GM12878 (cell line): Measurements from ENCODE around the gene ZNF512B. TPM values are rescaled to one million over a fixed set of nuclear protein-coding genes. Genes with fewer than 3 reads are reported as not detected.
A peak's percentile ranks its signal among the peaks of the same experiment; 100 is the strongest.

Experiments used
- ATAC-seq: fragments of 200-7000 bp; cut with Tn5 transposase; 3 replicates; pipeline ENCODE4 v1.9.1; 2020; ENCODE audit warnings: mild to moderate bottlenecking, moderate library complexity
- BruUV-seq: library from RNA; stranded (reverse); fragments of 400-500 nt; replicated peaks from 2 replicates; lab custom pipeline; 2021; lab: Mats Ljungman, UMichigan
- CTCF ChIA-PET: fragments of 300-600 bp; sonication (Branson Sonifier 250); formaldehyde crosslinking; extraction: SDS; loops from one replicate; lab custom pipeline; 2021; ENCODE audit warnings: inconsistent platforms; lab: Yijun Ruan, JAX
- POLR2A ChIA-PET: fragments of 350-600 bp; formaldehyde crosslinking; extraction: SDS; loops from one replicate; lab custom pipeline; 2021; ENCODE audit warnings: inconsistent platforms; lab: Charles Lee
- RAD21 ChIA-PET: fragments of 300-600 bp; sonication (Branson Sonifier 250); formaldehyde crosslinking; loops from one replicate; lab custom pipeline; 2023; ENCODE audit warnings: antibody characterized with exemption; ENCODE audit not compliant: unreplicated experiment; lab: Charles Lee
- SMC1A ChIA-PET: fragments of 300-600 bp; sonication (Branson Sonifier 250); formaldehyde crosslinking; loops from one replicate; lab custom pipeline; 2023; ENCODE audit not compliant: unreplicated experiment, uncharacterized antibody; lab: Charles Lee
- DNase-seq: peaks from one replicate; pipeline ENCODE4 v3.0.0-alpha.2; 2011; ENCODE audit warnings: low read depth, low spot score
- FAIRE-seq: peaks from 3 replicates; lab custom pipeline; 2011; peaks lifted over from hg19 to GRCh38; lab: Jason Lieb, UNC
- H2AFZ ChIP-seq: 2 replicates; pipeline ENCODE4 v1.6.0; 2011; ENCODE audit warnings: low read depth, low read length, control low read depth; ENCODE audit not compliant: control insufficient read depth
- H3K27ac ChIP-seq: 2 replicates; pipeline ENCODE4 v1.5.1; 2011; ENCODE audit warnings: control low read depth; ENCODE audit not compliant: control insufficient read depth, insufficient read depth
- H3K27me3 ChIP-seq, 2 experiments: replicated peaks in 1 of 2; 2 replicates each; pipeline versions ENCODE4 v1.6.0 to v1.6.1; 2011; ENCODE audit warnings: low read length in 1 of 2; ENCODE audit not compliant: control insufficient read depth in 2 of 2, insufficient read depth in 2 of 2
- H3K36me3 ChIP-seq, 2 experiments: 2 replicates each; pipeline ENCODE4 v1.5.1; 2011; ENCODE audit warnings: low read length in 1 of 2; ENCODE audit not compliant: control insufficient read depth in 2 of 2, insufficient read depth in 2 of 2
- H3K4me1 ChIP-seq: 2 replicates; pipeline ENCODE4 v1.6.1; 2011; ENCODE audit warnings: mild to moderate bottlenecking, low read length, moderate library complexity, mixed read lengths; ENCODE audit not compliant: control insufficient read depth, insufficient read depth
- H3K4me2 ChIP-seq: 2 replicates; pipeline ENCODE4 v1.6.0; 2011; ENCODE audit warnings: control low read depth; ENCODE audit not compliant: control insufficient read depth, insufficient read depth
- H3K4me3 ChIP-seq: fragments of 200-600 bp; sonication (generic); 2 replicates; pipeline ENCODE4 v1.5.1; 2016
- H3K79me2 ChIP-seq: 2 replicates; pipeline ENCODE4 v1.6.0; 2011; ENCODE audit warnings: low read length; ENCODE audit not compliant: control insufficient read depth, insufficient read depth
- H3K9ac ChIP-seq: 2 replicates; pipeline ENCODE4 v1.8.0; 2011; ENCODE audit warnings: low read length, control low read depth, mixed read lengths; ENCODE audit not compliant: control insufficient read depth, insufficient read depth
- H3K9me3 ChIP-seq: replicated peaks from 3 replicates; pipeline ENCODE4 v1.5.1; 2011; ENCODE audit warnings: mild to moderate bottlenecking, low read length; ENCODE audit not compliant: control insufficient read depth, insufficient read depth
- H4K20me1 ChIP-seq: 2 replicates; pipeline ENCODE4 v1.6.0; 2011; ENCODE audit not compliant: control insufficient read depth, insufficient read depth
- BACH1 ChIP-seq: fragments of 450-650 bp; IDR thresholded peaks from 2 replicates; pipeline ENCODE4 v1.6.1; 2017; ENCODE audit warnings: mild to moderate bottlenecking, borderline replicate concordance
- DPF2 ChIP-seq: fragments of 450-650 bp; IDR thresholded peaks from 2 replicates; pipeline ENCODE4 v1.6.1; 2017; ENCODE audit warnings: mild to moderate bottlenecking
- EED ChIP-seq: sonication (generic); IDR thresholded peaks from 2 replicates; pipeline ENCODE4 v1.6.1; 2016; ENCODE audit warnings: antibody characterized with exemption, low read depth
- GATAD2B ChIP-seq: fragments of 450-650 bp; conservative IDR thresholded peaks from 2 replicates; pipeline ENCODE4 v1.6.1; 2017; ENCODE audit warnings: low read depth, mild to moderate bottlenecking, moderate library complexity
- HDAC6 ChIP-seq: fragments of 200-600 bp; sonication (generic); IDR thresholded peaks from one replicate; pipeline ENCODE4 v1.8.0; 2017; ENCODE audit warnings: antibody characterized with exemption; ENCODE audit not compliant: unreplicated experiment
- IKZF1 ChIP-seq: fragments of 450-650 bp; conservative IDR thresholded peaks from 2 replicates; pipeline ENCODE4 v1.6.1; 2017; ENCODE audit warnings: antibody characterized with exemption, mild to moderate bottlenecking
- NR2C1 ChIP-seq: fragments of 450-650 bp; IDR thresholded peaks from 2 replicates; pipeline ENCODE4 v1.6.1; 2017; ENCODE audit warnings: antibody characterized with exemption, mild to moderate bottlenecking, moderate library complexity
- NR2F1 ChIP-seq: fragments of 450-650 bp; conservative IDR thresholded peaks from 2 replicates; pipeline ENCODE4 v1.6.1; 2017; ENCODE audit warnings: mild to moderate bottlenecking
- NRF1 ChIP-seq: conservative IDR thresholded peaks from 2 replicates; pipeline ENCODE4 v1.6.1; 2011; ENCODE audit warnings: mild to moderate bottlenecking, low read depth, low read length, improper control_type of control experiment
- YY1 ChIP-seq: IDR thresholded peaks from 2 replicates; pipeline ENCODE4 v1.6.1; 2011; ENCODE audit warnings: low read depth, mild to moderate bottlenecking, low read length
- WGBS: methylation state at CpG from one replicate; pipeline ENCODE4 v1.1.6; 2016; ENCODE audit warnings: low lambda C conversion rate; ENCODE audit not compliant: insufficient replicate concordance, insufficient coverage; ENCODE audit errors: missing lambda C conversion rate; 5-methylcytosine and 5-hydroxymethylcytosine counted together
- in situ Hi-C: fragments of 300-500 bp; cut with MboI; formaldehyde crosslinking; loops from 9 replicates; pipeline ENCODE4 v1.14.3; 2018; ENCODE audit warnings: mixed read lengths
- intact Hi-C: fragments of 100-400 bp; cut with micrococcal nuclease; formaldehyde crosslinking; loops from one replicate; pipeline ENCODE4 v1.14.2; 2022; ENCODE audit not compliant: unreplicated experiment
- polyA plus RNA-seq, 11 experiments: library from polyadenylated mRNA; depleted of rRNA in 4 of 11; unstranded in 6 of 11; stranded (reverse) in 5 of 11; fragments of >200 nt; fragmentation: Nextera tagmentation in 4 of 11; fragmentation: Illumina TruSeq in 1 of 11; extraction: Ambion mirVana in 4 of 11; extraction: Trizol in 1 of 11; gene quantifications; 1 replicate in 1 of 11; 2 replicates in 10 of 11; pipeline versions ENCODE4 v1.2.1 to v1.2.3, GENCODE V29; 2011 to 2016; ENCODE audit warnings: inconsistent platforms in 2 of 11, missing spikeins in 2 of 11, low read depth in 1 of 11
- total RNA-seq, 4 experiments: library from RNA; depleted of rRNA in 3 of 4; stranded (reverse); fragments of >200 nt in 3 of 4; fragmentation: Illumina TruSeq in 1 of 4; extraction: Trizol in 1 of 4; gene quantifications; 2 replicates each; pipeline versions ENCODE4 v1.2.1 to v1.2.3, GENCODE V29; 2013 to 2021
- TF ChIP-seq, protein P1 (sequence below): fragments of 450-650 bp; conservative IDR thresholded peaks from 2 replicates; pipeline ENCODE4 v1.6.1; 2017; ENCODE audit warnings: mild to moderate bottlenecking, moderate library complexity

The ZNF512B gene
- total and polyA plus RNA-seq, 10 of the 15 experiments (the other 5 are each of a cell fraction or from before 2014, with no cell fraction given) = 0.06 to 23.9 (median 4.0) TPM

DNA sequence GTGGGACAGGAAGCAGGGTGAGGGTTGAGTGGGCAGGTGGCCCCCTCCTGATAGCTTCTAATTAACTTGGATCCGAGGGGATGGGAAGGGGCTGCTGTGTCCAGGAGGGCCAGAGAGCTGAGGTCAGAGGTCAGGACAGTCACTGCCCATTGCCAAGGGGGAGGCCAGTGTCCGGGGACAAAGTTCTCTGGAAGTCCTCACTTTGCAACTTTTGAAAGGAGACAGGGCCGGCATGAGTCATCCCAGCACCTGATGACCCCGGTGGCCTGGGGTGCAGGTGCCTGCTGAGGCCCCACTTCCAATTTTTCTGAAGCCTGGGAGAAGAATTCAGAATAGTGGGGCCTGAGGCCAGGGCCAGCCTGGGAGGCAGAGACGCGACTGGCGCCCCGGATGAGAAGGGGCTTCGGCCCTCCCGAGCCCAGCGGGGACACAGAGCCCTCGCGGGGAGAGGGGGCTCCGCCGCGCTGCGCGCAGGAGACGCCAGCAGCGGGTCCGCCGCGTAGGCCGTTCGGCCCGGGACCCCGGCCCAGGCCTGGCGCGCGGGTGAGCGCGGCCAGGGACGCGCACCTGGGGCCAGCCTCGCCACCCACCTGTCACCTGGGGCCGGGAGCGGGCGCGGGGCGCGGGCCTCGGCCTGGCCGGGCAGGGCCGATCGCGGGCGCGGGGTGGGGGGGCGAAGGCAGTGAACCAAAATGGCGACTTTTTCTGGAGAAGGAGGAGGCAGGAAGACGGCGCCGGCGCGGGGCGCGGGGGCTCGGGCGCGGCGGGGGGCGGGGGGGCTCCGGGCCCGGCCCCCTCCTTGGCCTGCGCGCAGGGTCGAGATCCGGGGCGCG, 586 bp downstream of the ZNF512B start:
- DNase-seq = no peak
- H3K27me3 ChIP-seq = no peaks in the 10 kb centered on the region
- TF ChIP-seq EED (no peak), BACH1 (0 out of 2 replicates have a peak, but pooled peaks have one; percentile 52), NR2F1 (peak; percentile 90), YY1 (peak; percentile 81), GATAD2B (peak; percentile 67; the same call in 1 of the 2 replicates), NR2C1 (peak; percentile 62), HDAC6 (no peak), NRF1 (no peak), IKZF1 (0 out of 2 replicates have a peak, but pooled peaks have one; percentile 29), DPF2 (peak; percentile 66; the same call in 1 of the 2 replicates)
- TF ChIP-seq, protein P1, sequence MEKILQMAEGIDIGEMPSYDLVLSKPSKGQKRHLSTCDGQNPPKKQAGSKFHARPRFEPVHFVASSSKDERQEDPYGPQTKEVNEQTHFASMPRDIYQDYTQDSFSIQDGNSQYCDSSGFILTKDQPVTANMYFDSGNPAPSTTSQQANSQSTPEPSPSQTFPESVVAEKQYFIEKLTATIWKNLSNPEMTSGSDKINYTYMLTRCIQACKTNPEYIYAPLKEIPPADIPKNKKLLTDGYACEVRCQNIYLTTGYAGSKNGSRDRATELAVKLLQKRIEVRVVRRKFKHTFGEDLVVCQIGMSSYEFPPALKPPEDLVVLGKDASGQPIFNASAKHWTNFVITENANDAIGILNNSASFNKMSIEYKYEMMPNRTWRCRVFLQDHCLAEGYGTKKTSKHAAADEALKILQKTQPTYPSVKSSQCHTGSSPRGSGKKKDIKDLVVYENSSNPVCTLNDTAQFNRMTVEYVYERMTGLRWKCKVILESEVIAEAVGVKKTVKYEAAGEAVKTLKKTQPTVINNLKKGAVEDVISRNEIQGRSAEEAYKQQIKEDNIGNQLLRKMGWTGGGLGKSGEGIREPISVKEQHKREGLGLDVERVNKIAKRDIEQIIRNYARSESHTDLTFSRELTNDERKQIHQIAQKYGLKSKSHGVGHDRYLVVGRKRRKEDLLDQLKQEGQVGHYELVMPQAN = peak; percentile 58; the same call in 1 of the 2 replicates
- TF ChIP-seq, all 136 proteins: peak for 8
- 0 out of 2 replicates have a peak overlapping the region, but pooled peaks have one; percentile 44 for H2AFZ ChIP-seq
- H3K79me2 ChIP-seq = peaks cover 15% of the 10 kb centered on the region
- FAIRE-seq = no peak
- peak overlapping the region; percentile 97 for H3K4me2 ChIP-seq
- SMC1A ChIA-PET = no interaction called here
- CTCF ChIA-PET = interaction anchor here (1.0 to 1.2 kb wide), 2 partner anchors 13 to 70 kb away, joined by 3 to 4 read pairs; no protein-coding TSS in a partner anchor
- no TSS peak for BruUV-seq
- intact Hi-C loops = no loop called here
- RAD21 ChIA-PET = no interaction called here
- H3K4me1 ChIP-seq = peaks cover 11% of the 10 kb centered on the region
- H3K9me3 ChIP-seq = no peaks in the 10 kb centered on the region
- no peak; the same call in 2 of the 3 replicates for ATAC-seq
- no peaks in the 10 kb centered on the region for H4K20me1 ChIP-seq
- peak overlapping the region; percentile 72 for H3K27ac ChIP-seq
- POLR2A ChIA-PET = interaction anchor here (1.4 kb wide), 1 partner anchor 12 kb away, joined by 11 read pairs; the partner anchor contains the start of gene UCKL1
- in situ Hi-C loops = no loop called here
- H3K4me3 ChIP-seq = peak overlapping the region; percentile 82
- peak overlapping the region; percentile 92 for H3K9ac ChIP-seq
- peaks cover 6 to 8% of the 10 kb centered on the region in 2 experiments; a peak in 3 of 4 replicates for H3K36me3 ChIP-seq
- 15% methylated on average over 24 of the region's 70 CpGs for WGBS
